ENCODE results near the gene DOK6.
A peak's percentile ranks its signal among the peaks of the same experiment; 100 is the strongest.
"Not testable (repeated sequence)": the region's sequence is repeated elsewhere in the genome, so short reads cannot be mapped to it uniquely, and the experiment has no call there.

Gene DOK6

GRCh38 chr18:69400253-69400975 lies at the start of gene DOK6:
Gene DOK6 (plus strand): TSS chr18:69400888.
- DNase-seq, result peak; percentile 60

- DNase-seq, result no peak
Observed at GRCh38 chr18:69353023-69353422, 47.7 kb upstream of the DOK6 start.

GRCh38 chr18:69357590-69357989 lies 43.1 kb upstream of the DOK6 start:
- DNase-seq, result no peak

- DNase-seq, result no peak
Observed at GRCh38 chr18:69358212-69358895, 42.3 kb upstream of the DOK6 start.

GRCh38 chr18:69359768-69360167 lies 40.9 kb upstream of the DOK6 start:
- DNase-seq, result not testable (repeated sequence)

GRCh38 chr18:69364930-69365329 lies 35.8 kb upstream of the DOK6 start:
- DNase-seq, result no peak

GRCh38 chr18:69365658-69366057 lies 35.0 kb upstream of the DOK6 start:
- no peak for DNase-seq

- no peak for DNase-seq
Observed at GRCh38 chr18:69367104-69367503, 33.6 kb upstream of the DOK6 start.

GRCh38 chr18:69371729-69372128 lies 29.0 kb upstream of the DOK6 start:
- DNase-seq, result no peak

GRCh38 chr18:69380324-69380723 lies 20.4 kb upstream of the DOK6 start:
- DNase-seq, result no peak

GRCh38 chr18:69383186-69383585 lies 17.5 kb upstream of the DOK6 start:
- no peak for DNase-seq

- DNase-seq, result no peak
Observed at GRCh38 chr18:69387186-69387585, 13.5 kb upstream of the DOK6 start.

GRCh38 chr18:69388222-69388621 lies 12.5 kb upstream of the DOK6 start:
- no peak for DNase-seq

GRCh38 chr18:69397096-69397495 lies 3.6 kb upstream of the DOK6 start:
- no peak for DNase-seq

GRCh38 chr18:69399253-69399652 lies 1.4 kb upstream of the DOK6 start:
- DNase-seq, result no peak

- DNase-seq, result no peak
Observed at GRCh38 chr18:69400976-69401225, 213 bp downstream of the DOK6 start.

GRCh38 chr18:69401226-69401971 lies 711 bp downstream of the DOK6 start:
- no peak for DNase-seq

GRCh38 chr18:69401972-69402532 lies 1.4 kb downstream of the DOK6 start:
- DNase-seq, result peak; percentile 6

- no peak for DNase-seq
Observed at GRCh38 chr18:69402533-69402989, 1.9 kb downstream of the DOK6 start.

GRCh38 chr18:69408522-69408921 lies 7.8 kb downstream of the DOK6 start:
- no peak for DNase-seq

GRCh38 chr18:69411199-69411598 lies 10.5 kb downstream of the DOK6 start:
- DNase-seq, result no peak

GRCh38 chr18:69414184-69414583 lies 13.5 kb downstream of the DOK6 start:
- DNase-seq, result no peak

- DNase-seq, result no peak
Observed at GRCh38 chr18:69432847-69433246, 32.2 kb downstream of the DOK6 start.

GRCh38 chr18:69435000-69435399 lies 34.3 kb downstream of the DOK6 start:
- no peak for DNase-seq

Data from midbrain (tissue), 1 donor.